Measurements from ENCODE around the gene SND1.

DNA sequence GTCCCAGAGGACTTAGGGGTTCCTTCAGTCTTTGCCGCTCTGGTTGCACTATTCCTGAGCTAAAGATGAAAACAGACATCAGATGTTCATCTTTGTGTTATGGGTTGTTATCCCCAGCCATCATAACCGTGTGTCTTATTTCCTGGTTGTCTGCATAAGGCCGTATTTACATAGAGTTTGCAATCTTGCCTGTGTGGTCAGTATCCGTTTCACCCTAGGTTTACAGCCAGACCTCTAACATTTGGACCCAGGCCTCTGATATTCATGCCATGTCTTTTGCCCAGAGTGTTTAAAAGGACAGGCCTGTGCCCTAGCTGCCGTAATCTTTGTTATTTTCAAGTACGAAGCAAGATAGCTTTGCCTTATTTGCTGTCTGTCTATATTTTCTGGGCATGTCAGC, 352.6 kb downstream of the SND1 start:
- TF ChIP-seq, protein P1, sequence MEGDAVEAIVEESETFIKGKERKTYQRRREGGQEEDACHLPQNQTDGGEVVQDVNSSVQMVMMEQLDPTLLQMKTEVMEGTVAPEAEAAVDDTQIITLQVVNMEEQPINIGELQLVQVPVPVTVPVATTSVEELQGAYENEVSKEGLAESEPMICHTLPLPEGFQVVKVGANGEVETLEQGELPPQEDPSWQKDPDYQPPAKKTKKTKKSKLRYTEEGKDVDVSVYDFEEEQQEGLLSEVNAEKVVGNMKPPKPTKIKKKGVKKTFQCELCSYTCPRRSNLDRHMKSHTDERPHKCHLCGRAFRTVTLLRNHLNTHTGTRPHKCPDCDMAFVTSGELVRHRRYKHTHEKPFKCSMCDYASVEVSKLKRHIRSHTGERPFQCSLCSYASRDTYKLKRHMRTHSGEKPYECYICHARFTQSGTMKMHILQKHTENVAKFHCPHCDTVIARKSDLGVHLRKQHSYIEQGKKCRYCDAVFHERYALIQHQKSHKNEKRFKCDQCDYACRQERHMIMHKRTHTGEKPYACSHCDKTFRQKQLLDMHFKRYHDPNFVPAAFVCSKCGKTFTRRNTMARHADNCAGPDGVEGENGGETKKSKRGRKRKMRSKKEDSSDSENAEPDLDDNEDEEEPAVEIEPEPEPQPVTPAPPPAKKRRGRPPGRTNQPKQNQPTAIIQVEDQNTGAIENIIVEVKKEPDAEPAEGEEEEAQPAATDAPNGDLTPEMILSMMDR (conservative IDR thresholded peaks at IDR 0.05; ENCODE audit: low read depth, low read length) = no peak
- TF ChIP-seq, protein P2, sequence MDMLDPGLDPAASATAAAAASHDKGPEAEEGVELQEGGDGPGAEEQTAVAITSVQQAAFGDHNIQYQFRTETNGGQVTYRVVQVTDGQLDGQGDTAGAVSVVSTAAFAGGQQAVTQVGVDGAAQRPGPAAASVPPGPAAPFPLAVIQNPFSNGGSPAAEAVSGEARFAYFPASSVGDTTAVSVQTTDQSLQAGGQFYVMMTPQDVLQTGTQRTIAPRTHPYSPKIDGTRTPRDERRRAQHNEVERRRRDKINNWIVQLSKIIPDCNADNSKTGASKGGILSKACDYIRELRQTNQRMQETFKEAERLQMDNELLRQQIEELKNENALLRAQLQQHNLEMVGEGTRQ (IDR thresholded peaks at IDR 0.05; ENCODE audit: low read depth, low read length) = no peak
- TF ChIP-seq POLR2A (IDR thresholded peaks at IDR 0.05; ENCODE audit: low read depth, low read length) (no peak), MAFK (IDR thresholded peaks at IDR 0.05; ENCODE audit: low read depth, low read length) (no peak), RFX5 (IDR thresholded peaks at IDR 0.05; ENCODE audit: low read depth, low read length) (no peak), MXI1 (IDR thresholded peaks at IDR 0.05; ENCODE audit: borderline replicate concordance, low read depth, low read length) (no peak)
